Epithelial cell of esophagus (primary cell): ENCODE data around the gene NAA38.

Source experiments
- DNase-seq: peaks from one replicate; pipeline ENCODE4 v3.0.0; 2010; ENCODE audit warnings: low read depth
- H3K4me3 ChIP-seq: 2 replicates; pipeline ENCODE4 v1.5.1; 2011; ENCODE audit warnings: mild to moderate bottlenecking, low read length, control low read depth
- CTCF ChIP-seq: IDR thresholded peaks from 2 replicates; pipeline ENCODE4 v1.5.1; 2011; ENCODE audit warnings: low read depth, mild to moderate bottlenecking, low read length, control low read depth, inconsistent platforms; ENCODE audit not compliant: insufficient read depth; ENCODE audit errors: missing control alignments

NAA38 gene

DNA sequence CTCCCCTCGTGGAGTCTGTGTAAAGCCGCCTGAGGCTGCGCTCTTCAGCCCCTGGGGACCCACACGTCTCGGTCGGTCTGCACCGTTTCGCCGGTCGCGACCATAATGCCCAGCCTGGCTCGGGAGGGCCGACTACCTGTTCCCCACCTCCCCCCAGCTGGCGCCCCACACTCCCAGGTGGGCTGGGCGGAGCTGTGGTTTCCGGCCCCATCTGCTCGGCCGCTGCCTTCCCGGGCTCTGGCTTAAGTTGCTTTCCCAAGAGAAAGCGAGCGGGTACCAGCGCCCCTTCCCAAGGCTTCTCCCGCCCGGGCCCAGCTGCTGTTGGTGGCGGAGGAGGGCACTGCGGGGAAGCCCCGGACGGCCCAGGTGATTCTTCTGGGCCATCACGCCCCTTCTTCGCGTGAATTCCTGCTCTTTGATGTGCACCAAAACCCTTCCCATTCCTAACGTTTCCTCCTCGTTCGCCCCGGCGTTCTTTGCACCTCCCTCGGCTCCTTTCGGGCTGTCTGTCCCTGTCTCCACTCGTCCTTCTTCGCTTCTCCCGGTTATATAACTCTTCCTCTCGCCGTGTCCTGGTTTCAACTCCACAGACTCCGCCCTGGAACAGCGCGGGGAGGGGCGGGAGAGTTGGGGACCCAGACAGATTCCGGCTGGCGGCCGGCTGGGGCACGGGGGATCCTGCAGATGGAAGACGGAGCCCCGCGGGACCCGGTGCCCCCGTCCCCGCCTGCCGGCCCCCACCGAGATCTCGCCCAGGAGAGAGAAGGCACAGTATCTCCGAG, 21.4 kb downstream of the NAA38 start:
- peak; percentile 72 for DNase-seq
- TF ChIP-seq CTCF: no peak
- peak overlapping the region; percentile 90 for H3K4me3 ChIP-seq

- peak; percentile 83 for TF ChIP-seq CTCF
- peak; percentile 99 for DNase-seq
- H3K4me3 ChIP-seq: peak overlapping the region; percentile 90
Measured at GRCh38 chr17:7834957-7835813, 22.2 kb downstream of the NAA38 start.

- peak; percentile 39 for DNase-seq
- TF ChIP-seq CTCF: no peak
- peak overlapping the region; percentile 90 for H3K4me3 ChIP-seq
Measured at GRCh38 chr17:7834542-7834956, 22.8 kb downstream of the NAA38 start.

DNA sequence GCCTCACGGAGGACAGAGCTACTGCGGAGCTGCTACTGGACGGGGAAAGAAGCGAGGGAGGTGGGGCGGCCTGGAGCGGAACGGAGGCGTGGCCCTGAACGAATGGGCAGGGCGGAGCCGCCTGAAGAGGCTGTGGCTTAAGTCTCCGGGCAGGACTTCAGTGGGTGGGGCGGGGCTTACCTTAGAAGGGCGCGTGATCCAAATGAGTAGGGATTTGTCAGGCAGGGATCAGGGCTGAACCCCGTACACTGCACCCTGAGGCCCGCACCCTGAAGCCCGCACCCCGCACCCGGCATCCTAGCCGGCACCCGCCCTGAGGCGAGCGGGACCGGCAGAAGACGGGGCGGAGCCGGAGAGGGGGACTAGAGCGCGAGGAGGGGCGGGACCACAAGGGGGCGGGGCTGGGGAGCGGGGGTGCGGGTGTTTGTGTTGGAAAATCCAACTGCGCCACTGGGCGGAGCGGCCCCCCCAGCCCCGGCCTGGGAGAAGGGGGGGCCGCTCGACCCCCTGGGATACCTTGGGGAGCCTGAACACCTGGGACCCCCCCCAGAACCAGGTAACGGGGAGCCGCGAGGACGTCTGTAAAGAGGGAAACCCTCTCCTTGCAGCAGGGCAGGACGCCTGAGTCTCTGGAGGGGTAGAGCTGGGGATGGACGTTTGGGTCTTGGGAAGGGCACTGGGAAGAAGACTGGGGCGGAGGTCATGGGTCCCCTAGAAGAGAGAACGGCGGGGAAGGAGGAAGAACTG, 23.4 kb downstream of the NAA38 start, which contains the start of gene KDM6B:
TSS of gene KDM6B (plus strand) at position 423 of the 747 bp plus-strand sequence. CDS start 11,338 bp downstream, outside the sequence.
- peak; percentile 96 for DNase-seq
- TF ChIP-seq CTCF: no peak
- H3K4me3 ChIP-seq: peak within 1 kb of the TSS; percentile 90

DNA sequence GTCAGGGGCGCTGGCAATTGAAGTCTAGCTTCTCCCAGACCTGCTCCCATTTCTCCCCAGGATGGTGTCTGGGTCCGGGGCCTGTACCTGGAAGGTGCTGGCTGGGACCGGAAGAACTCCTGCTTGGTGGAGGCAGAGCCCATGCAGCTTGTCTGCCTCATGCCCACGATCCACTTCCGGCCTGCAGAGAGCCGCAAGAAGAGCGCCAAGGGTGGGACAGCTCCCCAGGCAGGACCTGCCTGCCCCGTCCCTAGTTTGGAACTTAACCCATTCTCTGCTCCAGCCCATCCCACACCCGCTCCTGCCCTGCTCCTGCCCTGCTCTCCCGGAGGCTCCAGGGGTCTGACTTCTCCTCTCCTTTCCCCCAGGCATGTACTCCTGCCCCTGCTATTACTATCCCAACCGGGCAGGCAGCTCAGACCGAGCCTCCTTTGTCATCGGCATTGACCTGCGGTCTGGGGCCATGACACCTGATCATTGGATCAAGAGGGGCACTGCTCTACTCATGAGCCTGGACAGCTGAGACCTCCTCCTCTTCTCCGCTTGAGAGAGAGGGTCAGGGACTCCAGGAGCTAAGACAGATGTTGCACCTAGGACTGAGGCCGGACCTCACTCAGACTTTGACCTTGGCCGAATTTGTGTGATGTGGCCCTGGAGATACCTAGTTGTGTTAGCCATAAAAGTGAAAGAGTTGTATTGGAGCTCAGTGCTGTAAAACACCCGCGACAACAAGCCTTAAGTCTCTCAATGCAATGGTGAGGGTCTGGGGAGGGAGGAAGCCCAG, 24.2 kb downstream of the NAA38 start:
- peak overlapping the region; percentile 90 for H3K4me3 ChIP-seq
- TF ChIP-seq CTCF: no peak

DNA sequence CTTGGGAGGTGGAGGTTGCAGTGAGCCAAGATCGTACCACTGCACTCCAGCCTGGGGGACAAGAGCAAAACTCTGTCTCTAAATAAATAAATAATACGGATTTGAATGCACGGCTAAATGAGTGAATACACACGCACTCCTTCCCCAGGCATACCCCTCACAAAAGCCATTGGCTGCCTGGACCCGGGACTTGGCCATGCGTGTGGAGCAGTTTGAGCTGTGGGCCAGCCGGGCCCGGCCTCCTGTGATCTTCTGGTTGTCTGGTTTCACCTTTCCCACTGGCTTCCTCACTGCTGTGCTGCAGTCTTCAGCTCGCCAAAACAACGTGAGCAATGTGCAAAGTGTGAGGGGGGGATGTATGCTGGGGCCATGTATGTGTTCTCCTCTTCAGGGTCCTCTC, 24.9 kb downstream of the NAA38 start:
- no peak for TF ChIP-seq CTCF
- DNase-seq: no peak
- no peak overlapping the region for H3K4me3 ChIP-seq

More for the DNA sequence above, 24.2 kb downstream of the NAA38 start:
- no peak for DNase-seq
